Measurements from ENCODE around the gene HTT.

Gene HTT

GRCh38 chr4:3280466-3280865, 206.0 kb downstream of the HTT start:
- no peak for DNase-seq

GRCh38 chr4:3283483-3283882, 209.0 kb downstream of the HTT start:
- no peak for DNase-seq

- no peak for DNase-seq
These were observed 209.4 kb downstream of the HTT start for GRCh38 chr4:3283916-3284315.

GRCh38 chr4:3284734-3285557, 210.5 kb downstream of the HTT start:
- DNase-seq = no peak

GRCh38 chr4:3285558-3286334, 211.3 kb downstream of the HTT start:
- peak in 1 of 3 donors; percentile 22 for DNase-seq

GRCh38 chr4:3286335-3287175, 212.1 kb downstream of the HTT start:
- peak; percentile 92 to 93 (median 92) for DNase-seq

- DNase-seq = no peak
These were observed 212.9 kb downstream of the HTT start for GRCh38 chr4:3287271-3287971.

- no peak for DNase-seq
These were observed 213.6 kb downstream of the HTT start for GRCh38 chr4:3287972-3288570.

- no peak for DNase-seq
These were observed 214.2 kb downstream of the HTT start for GRCh38 chr4:3288571-3289094.

GRCh38 chr4:3290476-3290875, 216.0 kb downstream of the HTT start:
- no peak for DNase-seq

GRCh38 chr4:3290889-3291321, 216.4 kb downstream of the HTT start:
- no peak for DNase-seq

- peak in 2 of 3 donors; percentile 10 to 20 for DNase-seq
These were observed 217.0 kb downstream of the HTT start for GRCh38 chr4:3291411-3291968.

- peak; percentile 67 to 82 (median 68) for DNase-seq
These were observed 217.6 kb downstream of the HTT start for GRCh38 chr4:3291969-3292570.

GRCh38 chr4:3292571-3293400, 218.3 kb downstream of the HTT start, which contains the start of gene RGS12:
Gene RGS12 (plus strand): TSS chr4:3293021. CDS start chr4:3316171, 23,150 bp downstream.
- peak; percentile 92 to 97 (median 94) for DNase-seq
